Renal cortex interstitium (tissue), 11 donors: ENCODE results near the gene PHACTR4. TPM values are rescaled to one million over a fixed set of nuclear protein-coding genes. Genes with fewer than 3 reads are reported as not detected.
"Not testable (repeated sequence)": the region's sequence is repeated elsewhere in the genome, so short reads cannot be mapped to it uniquely, and the experiment has no call there.

Source experiments
- DNase-seq, 11 donors: peaks; one replicate each; pipeline ENCODE4 v3.0.0-alpha.2; 2013; ENCODE audit warnings: low read depth in 9 of 11, low spot score in 4 of 11; ENCODE audit errors: extremely low read depth in 1 of 11
- polyA plus RNA-seq, 3 donors: library from polyadenylated mRNA; unstranded; fragments of 120-200 nt; gene quantifications; one replicate each; pipeline ENCODE4 v1.2.1, GENCODE V29; 2013; ENCODE audit not compliant: insufficient read length in 3 of 3

Gene PHACTR4
- polyA plus RNA-seq, 3 donors = 76.7 to 89.4 (median 77.1) TPM

DNA sequence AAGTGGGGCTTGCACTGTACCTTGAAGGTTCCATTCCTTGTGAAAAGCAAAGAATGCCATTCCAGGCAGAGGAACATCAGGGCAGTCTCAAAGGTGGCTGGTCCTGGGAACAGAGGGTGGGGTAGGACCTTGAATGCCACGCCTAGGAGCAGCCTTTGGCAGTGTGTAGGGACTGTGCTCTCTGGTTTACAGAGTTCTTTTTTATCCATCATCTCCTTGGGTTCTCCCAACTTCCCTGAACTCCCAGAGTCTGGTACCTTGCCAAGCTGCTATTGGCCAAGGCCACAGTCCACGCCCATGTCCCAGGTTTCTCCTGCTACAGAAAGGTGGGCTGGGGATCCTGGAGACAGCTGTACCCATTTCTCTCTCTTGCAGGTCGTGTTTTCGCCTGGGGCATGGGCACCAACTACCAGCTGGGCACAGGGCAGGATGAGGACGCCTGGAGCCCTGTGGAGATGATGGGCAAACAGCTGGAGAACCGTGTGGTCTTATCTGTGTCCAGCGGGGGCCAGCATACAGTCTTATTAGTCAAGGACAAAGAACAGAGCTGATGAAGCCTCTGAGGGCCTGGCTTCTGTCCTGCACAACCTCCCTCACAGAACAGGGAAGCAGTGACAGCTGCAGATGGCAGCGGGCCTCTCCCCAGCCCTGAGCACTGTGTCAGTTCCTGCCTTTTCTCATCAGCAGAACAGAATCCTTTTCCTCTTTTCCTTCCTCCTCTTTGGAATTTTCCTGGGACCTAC, 168.1 kb downstream of the PHACTR4 start:
- DNase-seq = no peak

DNA sequence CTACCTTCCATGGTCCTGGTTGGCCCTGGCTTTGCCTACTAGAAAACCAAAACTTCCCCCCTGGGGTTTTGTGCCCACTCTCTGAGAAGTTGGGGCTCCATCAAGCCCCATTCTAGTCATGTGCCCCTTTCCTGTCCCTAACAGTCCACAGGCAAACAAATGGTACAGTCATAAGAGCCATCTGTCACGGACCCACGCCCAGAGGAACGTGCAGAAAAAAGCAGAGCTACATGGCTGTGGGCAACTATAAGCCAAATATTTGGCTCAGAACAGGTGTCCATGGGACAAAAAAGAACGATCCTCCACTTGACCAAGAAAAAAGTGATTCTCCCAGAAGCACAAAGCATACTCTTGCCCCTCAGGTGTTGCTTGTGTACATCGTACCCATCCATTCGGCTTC, 168.7 kb downstream of the PHACTR4 start:
- no peak for DNase-seq

DNA sequence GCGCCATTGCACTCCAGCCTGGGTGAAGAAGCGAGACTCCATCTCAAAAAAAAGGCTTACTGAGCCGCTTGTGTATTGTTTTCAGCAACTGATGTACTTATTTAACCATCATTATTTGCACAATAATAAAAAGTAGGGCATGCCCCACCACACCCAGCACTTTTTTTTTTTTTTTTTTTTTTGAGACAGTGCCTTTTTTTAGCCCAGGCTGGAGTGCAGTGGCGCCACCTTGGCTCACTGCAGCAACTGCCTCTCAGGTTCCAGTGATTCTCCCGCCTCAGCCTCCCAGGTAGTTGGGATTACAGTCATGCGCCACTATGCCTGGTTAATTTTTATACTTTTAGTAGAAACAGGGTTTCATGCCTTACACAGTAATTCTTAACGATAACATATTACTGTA, 171.1 kb downstream of the PHACTR4 start:
- DNase-seq = no peak

DNA sequence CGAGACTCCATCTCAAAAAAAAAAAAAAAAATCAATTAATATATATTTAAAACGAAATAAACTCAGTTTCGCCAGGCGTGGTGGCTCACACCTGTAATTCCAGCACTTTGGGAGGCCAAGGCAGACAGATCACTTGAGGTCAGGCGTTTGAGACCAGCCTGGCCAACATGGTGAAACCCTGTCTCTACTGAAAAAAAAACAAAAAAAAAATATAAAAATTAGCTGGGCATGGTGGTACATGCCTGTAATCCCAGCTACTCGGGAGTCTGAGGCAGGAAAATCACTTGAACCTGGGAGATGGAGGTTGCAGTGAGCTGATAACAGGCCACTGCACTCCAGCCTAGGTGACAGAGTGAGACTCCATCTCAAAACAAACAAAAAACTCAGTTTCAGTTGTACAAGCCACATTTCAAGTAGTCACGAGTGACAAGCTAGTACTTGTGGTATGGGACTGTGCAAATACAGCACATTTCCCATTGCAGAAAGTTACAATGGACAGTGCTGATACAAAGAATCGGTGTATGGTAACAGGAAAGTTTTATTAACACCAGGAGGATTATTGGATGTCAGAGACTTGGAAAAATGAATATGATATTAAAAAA, 172.0 kb downstream of the PHACTR4 start:
- not testable (repeated sequence) for DNase-seq

DNA sequence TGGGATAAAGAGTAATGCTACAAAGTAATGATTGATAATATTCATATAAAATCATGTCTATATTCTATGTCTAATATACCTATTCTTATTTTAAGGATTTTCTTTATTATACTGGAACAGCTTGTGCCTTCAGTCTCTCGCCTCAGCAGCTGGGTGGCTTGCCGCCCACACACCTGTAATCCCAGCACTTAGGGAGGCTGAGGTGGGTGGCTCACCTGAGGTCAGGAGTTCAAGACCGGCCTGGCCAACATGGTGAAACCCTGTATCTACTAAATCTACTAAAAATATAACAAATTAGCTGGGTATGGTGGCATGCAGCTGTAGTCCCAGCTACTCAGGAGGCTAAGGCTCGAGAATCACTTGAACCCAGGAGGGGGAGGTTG, 175.7 kb downstream of the PHACTR4 start:
- DNase-seq = no peak

DNA sequence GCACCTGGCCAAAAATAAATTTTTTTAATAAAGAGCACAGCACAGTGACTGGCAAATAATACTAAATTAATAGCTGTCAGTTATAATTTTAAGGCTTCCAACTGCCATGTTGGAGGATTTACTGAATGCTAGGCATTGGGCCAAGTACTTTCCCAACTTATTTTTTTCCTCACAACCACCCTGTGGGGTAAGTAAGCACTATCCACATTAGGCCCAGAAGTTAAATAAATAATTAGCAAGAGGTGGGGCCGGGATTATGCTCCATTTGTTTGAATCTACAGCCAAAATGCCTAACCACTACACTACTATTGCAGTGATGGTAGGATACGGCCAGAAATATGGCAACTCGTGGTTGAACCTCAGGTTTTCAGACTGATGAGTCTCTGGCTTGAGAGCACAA, 178.8 kb downstream of the PHACTR4 start:
- no peak for DNase-seq

Other genes starting within 250 kb of the PHACTR4 start
- gene PTAFR, start 193.1 kb upstream of the PHACTR4 start, polyA plus RNA-seq = 1 to 10 TPM; 2.2 to 2.7 (median 2.6) TPM
- gene DNAJC8, start 136.7 kb upstream of the PHACTR4 start, polyA plus RNA-seq = 100 to 1,000 TPM; 140 to 179 (median 155) TPM
- gene ATP5IF1, start 133.6 kb upstream of the PHACTR4 start, polyA plus RNA-seq = 100 to 1,000 TPM; 283 to 352 (median 321) TPM
- 10 to 100 TPM; 16.8 to 19.9 (median 19.7) TPM for gene SESN2, start 110.2 kb upstream of the PHACTR4 start, polyA plus RNA-seq
- 10 to 100 TPM; 19.7 to 22.1 (median 21.7) TPM for gene MED18, start 40.7 kb upstream of the PHACTR4 start, polyA plus RNA-seq
- 10 to 100 TPM; 30.8 to 39.7 (median 31.7) TPM for gene RCC1, start 136.3 kb downstream of the PHACTR4 start, polyA plus RNA-seq
- 10 to 100 TPM; 21.7 to 28.8 (median 26.6) TPM for gene TRNAU1AP, start 183.3 kb downstream of the PHACTR4 start, polyA plus RNA-seq
- gene RAB42, start 222.5 kb downstream of the PHACTR4 start, polyA plus RNA-seq = 1 to 10 TPM; 2.2 to 3.9 (median 3.1) TPM